Brain microvascular endothelial cell (primary cell): ENCODE data around the gene ZSWIM1.
A peak's percentile ranks its signal among the peaks of the same experiment; 100 is the strongest.
"Not testable (repeated sequence)": the region's sequence is repeated elsewhere in the genome, so short reads cannot be mapped to it uniquely, and the experiment has no call there.

ENCODE experiments used
- DNase-seq: peaks from one replicate; pipeline ENCODE4 v3.0.0-alpha.2; 2020
- H3K27ac ChIP-seq: fragments of 250-450 bp; sonication (Bioruptor Pico); 2 replicates; pipeline ENCODE4 v1.5.1; 2020; ENCODE audit warnings: mild to moderate bottlenecking, moderate library complexity
- H3K27me3 ChIP-seq: fragments of 250-450 bp; sonication (Bioruptor Pico); replicated peaks from 2 replicates; pipeline ENCODE4 v1.5.1; 2020; ENCODE audit warnings: mild to moderate bottlenecking
- H3K36me3 ChIP-seq: fragments of 250-450 bp; sonication (Bioruptor Pico); replicated peaks from 2 replicates; pipeline ENCODE4 v1.5.1; 2020; ENCODE audit warnings: mild to moderate bottlenecking
- H3K4me3 ChIP-seq: 2 replicates; pipeline ENCODE4 v1.5.1; 2011; ENCODE audit warnings: low read depth, mild to moderate bottlenecking, control low read depth, low read length, moderate library complexity
- CTCF ChIP-seq: IDR thresholded peaks from 2 replicates; pipeline ENCODE4 v1.5.1; 2011; ENCODE audit warnings: low read depth, mild to moderate bottlenecking, moderate library complexity, low read length, control low read depth, inconsistent platforms; ENCODE audit errors: missing control alignments
- in situ Hi-C: cut with HindIII; loops from 2 replicates; pipeline ENCODE4 v1.10.0; 2017; ENCODE audit warnings: low sequenced_read_pairs, low pct_ligation_motif_present

Gene ZSWIM1

GRCh38 chr20:45898285-45898684 is 17.3 kb downstream of the ZSWIM1 start:
- H3K36me3 ChIP-seq: peaks cover 44% of the 10 kb centered on the region
- TF ChIP-seq CTCF: no peak
- in situ Hi-C loops: no loop called here
- no peak for DNase-seq
- no peaks in the 10 kb centered on the region for H3K27me3 ChIP-seq
- no peak overlapping the region for H3K4me3 ChIP-seq
- H3K27ac ChIP-seq: no peak overlapping the region

- in situ Hi-C loops: no loop called here
- peaks cover 44% of the 10 kb centered on the region for H3K36me3 ChIP-seq
- no peak overlapping the region for H3K27ac ChIP-seq
- TF ChIP-seq CTCF: no peak
- no peak for DNase-seq
- no peak overlapping the region for H3K4me3 ChIP-seq
- H3K27me3 ChIP-seq: no peaks in the 10 kb centered on the region
Measured at GRCh38 chr20:45899046-45899835, 18.2 kb downstream of the ZSWIM1 start.

- DNase-seq, H3K4me3 ChIP-seq, H3K27ac ChIP-seq, in situ Hi-C loops, H3K27me3 ChIP-seq: not testable (repeated sequence)
- peaks cover 31% of the 10 kb centered on the region for H3K36me3 ChIP-seq
Measured at GRCh38 chr20:45901332-45901731, 20.3 kb downstream of the ZSWIM1 start.

- H3K27me3 ChIP-seq: no peaks in the 10 kb centered on the region
- H3K36me3 ChIP-seq: peaks cover 23% of the 10 kb centered on the region
- no peak overlapping the region for H3K4me3 ChIP-seq
- DNase-seq: no peak
- no peak for TF ChIP-seq CTCF
- no peak overlapping the region for H3K27ac ChIP-seq
- in situ Hi-C loops: no loop called here
Measured at GRCh38 chr20:45902199-45902701, 21.2 kb downstream of the ZSWIM1 start.

GRCh38 chr20:45904583-45905504 is 23.8 kb downstream of the ZSWIM1 start:
- no peak overlapping the region for H3K27ac ChIP-seq
- peaks cover 8% of the 10 kb centered on the region for H3K36me3 ChIP-seq
- TF ChIP-seq CTCF: no peak
- H3K4me3 ChIP-seq: no peak overlapping the region
- no peak for DNase-seq
- in situ Hi-C loops: no loop called here
- no peaks in the 10 kb centered on the region for H3K27me3 ChIP-seq

- peak; percentile 72 for DNase-seq
- in situ Hi-C loops: no loop called here
- Histone ChIP-seq H3K36me3 (peaks cover 6% of the 10 kb centered on the region), H3K27ac (no peak overlapping the region), H3K4me3 (no peak overlapping the region), H3K27me3 (no peaks in the 10 kb centered on the region)
- no peak for TF ChIP-seq CTCF
Measured at GRCh38 chr20:45905505-45906079, 24.6 kb downstream of the ZSWIM1 start.
